Measurements from ENCODE around the gene BAG1.

- no peak for TF ChIP-seq CTCF (conservative IDR thresholded peaks at IDR 0.05; ENCODE audit: low read depth, low read length)
- no peak for TF ChIP-seq EZH2 (IDR thresholded peaks at IDR 0.05; ENCODE audit: borderline replicate concordance, low read depth, low read length, poor library complexity, severe bottlenecking)
Observed at GRCh38 chr9:33291901-33292300, 27.4 kb upstream of the BAG1 start.
